ENCODE results near the gene PPP4R1. TPM values are rescaled to one million over a fixed set of nuclear protein-coding genes. Genes with fewer than 3 reads are reported as not detected.

Gene PPP4R1
- total and polyA plus RNA-seq, 7 donors: 10.3 to 36.1 (median 27.8) TPM

- Histone ChIP-seq H3K27ac (no peak overlapping the region), H3K4me3 (no peak overlapping the region), H3K27me3 (ENCODE audit: insufficient read depth in 3 of 3, low read length in 2 of 3) (no peaks in the 10 kb centered on the region), H3K4me1 (no peaks in the 10 kb centered on the region), H3K36me3 (ENCODE audit: insufficient read depth in 1 of 2, low read depth in 1 of 2) (peaks cover 10 to 99% of the 10 kb centered on the region in 2 donors), H3K9me3 (no peaks in the 10 kb centered on the region)
- intact Hi-C loops (cut with DNase I): no loop called here
- no peak for ATAC-seq
- TF ChIP-seq, protein P1, sequence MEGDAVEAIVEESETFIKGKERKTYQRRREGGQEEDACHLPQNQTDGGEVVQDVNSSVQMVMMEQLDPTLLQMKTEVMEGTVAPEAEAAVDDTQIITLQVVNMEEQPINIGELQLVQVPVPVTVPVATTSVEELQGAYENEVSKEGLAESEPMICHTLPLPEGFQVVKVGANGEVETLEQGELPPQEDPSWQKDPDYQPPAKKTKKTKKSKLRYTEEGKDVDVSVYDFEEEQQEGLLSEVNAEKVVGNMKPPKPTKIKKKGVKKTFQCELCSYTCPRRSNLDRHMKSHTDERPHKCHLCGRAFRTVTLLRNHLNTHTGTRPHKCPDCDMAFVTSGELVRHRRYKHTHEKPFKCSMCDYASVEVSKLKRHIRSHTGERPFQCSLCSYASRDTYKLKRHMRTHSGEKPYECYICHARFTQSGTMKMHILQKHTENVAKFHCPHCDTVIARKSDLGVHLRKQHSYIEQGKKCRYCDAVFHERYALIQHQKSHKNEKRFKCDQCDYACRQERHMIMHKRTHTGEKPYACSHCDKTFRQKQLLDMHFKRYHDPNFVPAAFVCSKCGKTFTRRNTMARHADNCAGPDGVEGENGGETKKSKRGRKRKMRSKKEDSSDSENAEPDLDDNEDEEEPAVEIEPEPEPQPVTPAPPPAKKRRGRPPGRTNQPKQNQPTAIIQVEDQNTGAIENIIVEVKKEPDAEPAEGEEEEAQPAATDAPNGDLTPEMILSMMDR (IDR thresholded peaks at IDR 0.05): no peak
- 89 to 90% (median 89%) methylated on average over 13 of the region's 13 CpGs for WGBS, 3 donors
- DNase-seq: no peak
Observed at GRCh38 chr18:9557250-9557943, 57.0 kb downstream of the PPP4R1 start.

- Histone ChIP-seq H3K9me3 (no peaks in the 10 kb centered on the region), H3K4me1 (no peaks in the 10 kb centered on the region), H3K27ac (no peak overlapping the region), H3K4me3 (no peak overlapping the region), H3K36me3 (ENCODE audit: insufficient read depth in 1 of 2, low read depth in 1 of 2) (peaks cover 8 to 93% of the 10 kb centered on the region in 2 donors), H3K27me3 (ENCODE audit: insufficient read depth in 3 of 3, low read length in 2 of 3) (no peaks in the 10 kb centered on the region)
- no peak for ATAC-seq
- 93 to 95% (median 93%) methylated on average over 4 of the region's 4 CpGs for WGBS, 3 donors
- TF ChIP-seq, protein P1 (IDR thresholded peaks at IDR 0.05): no peak
- intact Hi-C loops (cut with DNase I): no loop called here
- DNase-seq: no peak
Observed at GRCh38 chr18:9552616-9553015, 61.7 kb downstream of the PPP4R1 start.

DNA sequence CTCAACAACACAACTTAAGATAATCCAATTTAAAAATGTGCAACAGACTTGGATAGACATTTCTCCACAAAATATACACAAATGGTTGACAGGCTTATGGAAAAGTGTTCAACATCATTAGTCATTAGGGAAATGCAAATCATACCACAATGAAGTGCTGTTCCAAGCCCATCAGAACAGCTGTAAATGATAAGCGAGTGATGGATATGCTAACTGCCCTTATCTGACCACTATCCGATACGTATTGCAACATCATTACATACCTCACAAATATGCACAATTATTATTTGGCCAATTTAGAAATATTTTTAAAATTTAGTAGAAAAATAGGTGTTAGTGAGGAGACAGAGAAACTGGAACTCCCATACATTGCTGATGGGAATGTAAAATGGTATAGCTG is 62.2 kb downstream of the PPP4R1 start:
- ATAC-seq: no peak
- no peak for DNase-seq
- Histone ChIP-seq H3K27me3 (ENCODE audit: insufficient read depth in 3 of 3, low read length in 2 of 3) (no peaks in the 10 kb centered on the region), H3K4me1 (no peaks in the 10 kb centered on the region), H3K27ac (no peak overlapping the region), H3K4me3 (no peak overlapping the region), H3K9me3 (no peaks in the 10 kb centered on the region), H3K36me3 (ENCODE audit: insufficient read depth in 1 of 2, low read depth in 1 of 2) (peaks cover 10 to 93% of the 10 kb centered on the region in 2 donors)
- WGBS, 3 donors: 96 to 97% (median 96%) methylated on average over 3 of the region's 3 CpGs
- intact Hi-C loops (cut with DNase I): no loop called here
- TF ChIP-seq, protein P1 (IDR thresholded peaks at IDR 0.05): no peak

DNA sequence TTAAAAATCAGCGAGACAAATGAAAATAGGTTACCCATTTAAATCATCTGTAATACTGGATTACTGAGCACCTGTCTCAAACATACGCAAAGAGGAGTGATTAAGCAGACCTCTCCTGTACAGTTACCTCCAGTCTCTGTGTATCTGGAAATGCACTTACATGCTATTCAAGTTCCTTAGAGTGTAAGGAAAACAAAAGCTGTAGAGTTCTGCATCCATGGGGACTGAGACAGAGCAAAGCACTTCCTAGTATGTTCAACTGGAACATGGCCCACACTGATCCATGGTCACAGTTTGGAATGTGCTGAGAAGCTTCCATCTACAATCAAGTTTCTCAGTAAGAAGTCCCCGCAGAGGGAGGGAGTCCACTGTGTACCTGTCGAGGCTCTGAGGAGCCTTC is 63.9 kb downstream of the PPP4R1 start:
- H3K4me1 ChIP-seq: no peaks in the 10 kb centered on the region
- H3K9me3 ChIP-seq: no peaks in the 10 kb centered on the region
- H3K27me3 ChIP-seq (ENCODE audit: insufficient read depth in 3 of 3, low read length in 2 of 3): no peaks in the 10 kb centered on the region
- peaks cover 12 to 94% of the 10 kb centered on the region in 2 donors for H3K36me3 ChIP-seq (ENCODE audit: insufficient read depth in 1 of 2, low read depth in 1 of 2)
- DNase-seq (no peak), ATAC-seq (no peak)
- H3K4me3 ChIP-seq: no peak overlapping the region
- TF ChIP-seq, protein P1 (IDR thresholded peaks at IDR 0.05): no peak
- WGBS, 3 donors: 83 to 95% (median 86%) methylated on average over 4 of the region's 4 CpGs
- H3K27ac ChIP-seq: no peak overlapping the region
- intact Hi-C loops (cut with DNase I): no loop called here

GRCh38 chr18:9549405-9549804 is 65.0 kb downstream of the PPP4R1 start:
- Histone ChIP-seq H3K36me3 (ENCODE audit: insufficient read depth in 1 of 2, low read depth in 1 of 2) (peaks cover 12 to 89% of the 10 kb centered on the region in 2 donors), H3K9me3 (no peaks in the 10 kb centered on the region), H3K27ac (no peak overlapping the region), H3K4me3 (no peak overlapping the region), H3K27me3 (ENCODE audit: insufficient read depth in 3 of 3, low read length in 2 of 3) (no peaks in the 10 kb centered on the region), H3K4me1 (no peaks in the 10 kb centered on the region)
- no peak for DNase-seq
- 90 to 94% (median 92%) methylated on average over 7 of the region's 7 CpGs for WGBS, 3 donors
- TF ChIP-seq, protein P1 (IDR thresholded peaks at IDR 0.05): no peak
- no peak for ATAC-seq
- intact Hi-C loops (cut with DNase I): no loop called here

Data from psoas muscle (tissue), 8 donors.